ENCODE data around the gene SLMAP. TPM values are rescaled to one million over a fixed set of nuclear protein-coding genes. Genes with fewer than 3 reads are reported as not detected.

The SLMAP gene
- total RNA-seq, 1 experiment from 2014 or later = 79.5 TPM

DNA sequence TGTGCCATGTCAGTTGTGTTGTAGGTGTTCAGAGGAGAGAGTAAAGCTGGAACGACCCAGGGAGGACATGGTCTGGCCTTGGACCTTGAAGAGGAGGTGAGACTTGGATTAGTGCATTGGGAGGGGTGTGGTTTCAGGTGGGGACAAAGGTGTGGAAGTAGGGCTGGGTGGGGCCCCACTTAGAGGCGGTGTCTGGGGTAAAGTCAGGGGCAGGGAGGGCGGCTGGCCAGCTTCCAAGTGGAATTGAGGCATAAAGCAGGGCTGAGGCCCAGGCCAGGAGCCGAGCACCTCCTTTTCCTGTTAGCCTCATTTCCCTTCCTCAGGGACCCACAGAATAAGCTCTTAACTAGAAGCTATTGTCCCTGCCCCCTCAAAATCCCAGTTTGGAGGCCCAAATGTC, 215.9 kb downstream of the SLMAP start:
- no peaks in the 10 kb centered on the region for H3K27me3 Mint-ChIP-seq (ENCODE audit: low read depth)
- ChIA-PET CTCF (interaction anchor here (0.6 to 3.2 kb wide), 5 partner anchors 10 to 201 kb away, joined by 3 to 12 read pairs (median 3); no protein-coding TSS in a partner anchor), POLR2A (interaction anchor here (0.6 kb wide), 1 partner anchor 25 kb away, joined by 4 read pairs; no protein-coding TSS in a partner anchor)
- H3K27ac Mint-ChIP-seq = no peak overlapping the region
- no peaks in the 10 kb centered on the region for H3K36me3 Mint-ChIP-seq
- H3K9me3 Mint-ChIP-seq = no peaks in the 10 kb centered on the region
- DNase-seq (ENCODE audit: low spot score) (no peak), ATAC-seq (no peak)
- TF ChIP-seq SP1 (CRISPR knock-in tag; conservative IDR thresholded peaks at IDR 0.05) (no peak), TCF7 (CRISPR knock-in tag; IDR thresholded peaks at IDR 0.05; ENCODE audit: low read depth) (no peak), ATF1 (CRISPR knock-in tag; IDR thresholded peaks at IDR 0.05) (no peak), SOX15 (CRISPR knock-in tag; IDR thresholded peaks at IDR 0.05) (no peak), ZNF263 (CRISPR knock-in tag; IDR thresholded peaks at IDR 0.05; ENCODE audit: low read depth) (no peak), NR3C1 (CRISPR knock-in tag; conservative IDR thresholded peaks at IDR 0.05; ENCODE audit: low read depth) (no peak)
- TF ChIP-seq, protein P1, sequence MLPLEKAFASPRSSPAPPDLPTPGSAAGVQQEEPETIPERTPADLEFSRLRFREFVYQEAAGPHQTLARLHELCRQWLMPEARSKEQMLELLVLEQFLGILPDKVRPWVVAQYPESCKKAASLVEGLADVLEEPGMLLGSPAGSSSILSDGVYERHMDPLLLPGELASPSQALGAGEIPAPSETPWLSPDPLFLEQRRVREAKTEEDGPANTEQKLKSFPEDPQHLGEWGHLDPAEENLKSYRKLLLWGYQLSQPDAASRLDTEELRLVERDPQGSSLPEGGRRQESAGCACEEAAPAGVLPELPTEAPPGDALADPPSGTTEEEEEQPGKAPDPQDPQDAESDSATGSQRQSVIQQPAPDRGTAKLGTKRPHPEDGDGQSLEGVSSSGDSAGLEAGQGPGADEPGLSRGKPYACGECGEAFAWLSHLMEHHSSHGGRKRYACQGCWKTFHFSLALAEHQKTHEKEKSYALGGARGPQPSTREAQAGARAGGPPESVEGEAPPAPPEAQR (CRISPR knock-in tag; IDR thresholded peaks at IDR 0.05) = no peak
- TF ChIP-seq, protein P2, sequence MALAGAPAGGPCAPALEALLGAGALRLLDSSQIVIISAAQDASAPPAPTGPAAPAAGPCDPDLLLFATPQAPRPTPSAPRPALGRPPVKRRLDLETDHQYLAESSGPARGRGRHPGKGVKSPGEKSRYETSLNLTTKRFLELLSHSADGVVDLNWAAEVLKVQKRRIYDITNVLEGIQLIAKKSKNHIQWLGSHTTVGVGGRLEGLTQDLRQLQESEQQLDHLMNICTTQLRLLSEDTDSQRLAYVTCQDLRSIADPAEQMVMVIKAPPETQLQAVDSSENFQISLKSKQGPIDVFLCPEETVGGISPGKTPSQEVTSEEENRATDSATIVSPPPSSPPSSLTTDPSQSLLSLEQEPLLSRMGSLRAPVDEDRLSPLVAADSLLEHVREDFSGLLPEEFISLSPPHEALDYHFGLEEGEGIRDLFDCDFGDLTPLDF (CRISPR knock-in tag; IDR thresholded peaks at IDR 0.05) = no peak
- TF ChIP-seq, protein P3, sequence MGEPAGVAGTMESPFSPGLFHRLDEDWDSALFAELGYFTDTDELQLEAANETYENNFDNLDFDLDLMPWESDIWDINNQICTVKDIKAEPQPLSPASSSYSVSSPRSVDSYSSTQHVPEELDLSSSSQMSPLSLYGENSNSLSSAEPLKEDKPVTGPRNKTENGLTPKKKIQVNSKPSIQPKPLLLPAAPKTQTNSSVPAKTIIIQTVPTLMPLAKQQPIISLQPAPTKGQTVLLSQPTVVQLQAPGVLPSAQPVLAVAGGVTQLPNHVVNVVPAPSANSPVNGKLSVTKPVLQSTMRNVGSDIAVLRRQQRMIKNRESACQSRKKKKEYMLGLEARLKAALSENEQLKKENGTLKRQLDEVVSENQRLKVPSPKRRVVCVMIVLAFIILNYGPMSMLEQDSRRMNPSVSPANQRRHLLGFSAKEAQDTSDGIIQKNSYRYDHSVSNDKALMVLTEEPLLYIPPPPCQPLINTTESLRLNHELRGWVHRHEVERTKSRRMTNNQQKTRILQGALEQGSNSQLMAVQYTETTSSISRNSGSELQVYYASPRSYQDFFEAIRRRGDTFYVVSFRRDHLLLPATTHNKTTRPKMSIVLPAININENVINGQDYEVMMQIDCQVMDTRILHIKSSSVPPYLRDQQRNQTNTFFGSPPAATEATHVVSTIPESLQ (CRISPR knock-in tag; IDR thresholded peaks at IDR 0.05) = no peak
- TF ChIP-seq, protein P4, sequence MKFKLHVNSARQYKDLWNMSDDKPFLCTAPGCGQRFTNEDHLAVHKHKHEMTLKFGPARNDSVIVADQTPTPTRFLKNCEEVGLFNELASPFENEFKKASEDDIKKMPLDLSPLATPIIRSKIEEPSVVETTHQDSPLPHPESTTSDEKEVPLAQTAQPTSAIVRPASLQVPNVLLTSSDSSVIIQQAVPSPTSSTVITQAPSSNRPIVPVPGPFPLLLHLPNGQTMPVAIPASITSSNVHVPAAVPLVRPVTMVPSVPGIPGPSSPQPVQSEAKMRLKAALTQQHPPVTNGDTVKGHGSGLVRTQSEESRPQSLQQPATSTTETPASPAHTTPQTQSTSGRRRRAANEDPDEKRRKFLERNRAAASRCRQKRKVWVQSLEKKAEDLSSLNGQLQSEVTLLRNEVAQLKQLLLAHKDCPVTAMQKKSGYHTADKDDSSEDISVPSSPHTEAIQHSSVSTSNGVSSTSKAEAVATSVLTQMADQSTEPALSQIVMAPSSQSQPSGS (CRISPR knock-in tag; IDR thresholded peaks at IDR 0.05; ENCODE audit: borderline replicate concordance, low read depth) = no peak
- TF ChIP-seq, protein P5, sequence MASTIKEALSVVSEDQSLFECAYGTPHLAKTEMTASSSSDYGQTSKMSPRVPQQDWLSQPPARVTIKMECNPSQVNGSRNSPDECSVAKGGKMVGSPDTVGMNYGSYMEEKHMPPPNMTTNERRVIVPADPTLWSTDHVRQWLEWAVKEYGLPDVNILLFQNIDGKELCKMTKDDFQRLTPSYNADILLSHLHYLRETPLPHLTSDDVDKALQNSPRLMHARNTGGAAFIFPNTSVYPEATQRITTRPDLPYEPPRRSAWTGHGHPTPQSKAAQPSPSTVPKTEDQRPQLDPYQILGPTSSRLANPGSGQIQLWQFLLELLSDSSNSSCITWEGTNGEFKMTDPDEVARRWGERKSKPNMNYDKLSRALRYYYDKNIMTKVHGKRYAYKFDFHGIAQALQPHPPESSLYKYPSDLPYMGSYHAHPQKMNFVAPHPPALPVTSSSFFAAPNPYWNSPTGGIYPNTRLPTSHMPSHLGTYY (CRISPR knock-in tag; IDR thresholded peaks at IDR 0.05) = no peak
- peaks cover 27% of the 10 kb centered on the region for H3K4me1 Mint-ChIP-seq
- H3K4me3 Mint-ChIP-seq = no peak overlapping the region

DNA sequence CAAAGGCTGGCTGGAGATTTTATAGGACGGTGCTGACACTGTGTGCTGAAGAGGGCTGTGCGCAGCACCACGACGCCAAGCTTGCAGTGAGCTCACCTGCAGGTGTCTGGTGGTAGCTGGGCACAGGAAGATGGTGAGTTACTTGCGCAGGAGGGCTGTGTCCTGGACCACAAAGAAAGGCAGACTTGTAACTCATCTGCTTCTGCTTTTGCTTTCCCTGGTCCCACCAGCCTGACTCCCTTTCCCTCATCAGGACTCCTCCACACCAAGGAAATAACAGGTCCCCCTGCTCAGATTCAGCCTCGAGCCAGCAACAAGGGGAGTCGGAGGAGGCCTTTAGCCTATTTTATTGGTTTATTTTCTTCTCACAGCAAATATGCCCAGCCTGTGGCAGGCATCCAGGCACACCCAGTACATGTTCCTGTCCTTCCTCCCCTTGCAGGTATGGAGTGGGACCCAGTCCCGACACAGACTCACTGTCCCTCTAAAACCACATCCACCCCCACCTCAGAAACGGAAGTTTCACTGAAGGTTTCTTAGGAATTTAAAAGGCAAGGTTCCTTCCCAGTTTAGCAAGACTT, 216.5 kb downstream of the SLMAP start:
- H3K27me3 Mint-ChIP-seq (ENCODE audit: low read depth) = no peaks in the 10 kb centered on the region
- no peaks in the 10 kb centered on the region for H3K36me3 Mint-ChIP-seq
- peaks cover 27% of the 10 kb centered on the region for H3K4me1 Mint-ChIP-seq
- ATAC-seq (no peak), DNase-seq (ENCODE audit: low spot score) (no peak)
- CTCF ChIA-PET = interaction anchor here (1.0 to 3.2 kb wide), 4 partner anchors 10 to 200 kb away, joined by 3 to 12 read pairs (median 4); no protein-coding TSS in a partner anchor
- TF ChIP-seq SP1 (CRISPR knock-in tag; conservative IDR thresholded peaks at IDR 0.05) = no peak
- TF ChIP-seq, protein P4 (CRISPR knock-in tag; IDR thresholded peaks at IDR 0.05; ENCODE audit: borderline replicate concordance, low read depth) = no peak
- no peak for TF ChIP-seq TCF7 (CRISPR knock-in tag; IDR thresholded peaks at IDR 0.05; ENCODE audit: low read depth)
- TF ChIP-seq ZBTB21 (CRISPR knock-in tag; IDR thresholded peaks at IDR 0.05; ENCODE audit: borderline replicate concordance) = no peak
- TF ChIP-seq PRRX2 (CRISPR knock-in tag; IDR thresholded peaks at IDR 0.05) = no peak
- no peak for TF ChIP-seq NFE2L1 (CRISPR knock-in tag; IDR thresholded peaks at IDR 0.05)
- TF ChIP-seq ATF1 (CRISPR knock-in tag; IDR thresholded peaks at IDR 0.05) = no peak
- no peak for TF ChIP-seq JUN (CRISPR knock-in tag; IDR thresholded peaks at IDR 0.05)
- TF ChIP-seq, protein P5 (CRISPR knock-in tag; IDR thresholded peaks at IDR 0.05) = no peak
- TF ChIP-seq, protein P6, sequence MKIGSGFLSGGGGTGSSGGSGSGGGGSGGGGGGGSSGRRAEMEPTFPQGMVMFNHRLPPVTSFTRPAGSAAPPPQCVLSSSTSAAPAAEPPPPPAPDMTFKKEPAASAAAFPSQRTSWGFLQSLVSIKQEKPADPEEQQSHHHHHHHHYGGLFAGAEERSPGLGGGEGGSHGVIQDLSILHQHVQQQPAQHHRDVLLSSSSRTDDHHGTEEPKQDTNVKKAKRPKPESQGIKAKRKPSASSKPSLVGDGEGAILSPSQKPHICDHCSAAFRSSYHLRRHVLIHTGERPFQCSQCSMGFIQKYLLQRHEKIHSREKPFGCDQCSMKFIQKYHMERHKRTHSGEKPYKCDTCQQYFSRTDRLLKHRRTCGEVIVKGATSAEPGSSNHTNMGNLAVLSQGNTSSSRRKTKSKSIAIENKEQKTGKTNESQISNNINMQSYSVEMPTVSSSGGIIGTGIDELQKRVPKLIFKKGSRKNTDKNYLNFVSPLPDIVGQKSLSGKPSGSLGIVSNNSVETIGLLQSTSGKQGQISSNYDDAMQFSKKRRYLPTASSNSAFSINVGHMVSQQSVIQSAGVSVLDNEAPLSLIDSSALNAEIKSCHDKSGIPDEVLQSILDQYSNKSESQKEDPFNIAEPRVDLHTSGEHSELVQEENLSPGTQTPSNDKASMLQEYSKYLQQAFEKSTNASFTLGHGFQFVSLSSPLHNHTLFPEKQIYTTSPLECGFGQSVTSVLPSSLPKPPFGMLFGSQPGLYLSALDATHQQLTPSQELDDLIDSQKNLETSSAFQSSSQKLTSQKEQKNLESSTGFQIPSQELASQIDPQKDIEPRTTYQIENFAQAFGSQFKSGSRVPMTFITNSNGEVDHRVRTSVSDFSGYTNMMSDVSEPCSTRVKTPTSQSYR (CRISPR knock-in tag; IDR thresholded peaks at IDR 0.05) = no peak
- TF ChIP-seq SMAD4 (CRISPR knock-in tag; IDR thresholded peaks at IDR 0.05) = no peak
- H3K27ac Mint-ChIP-seq = peak overlapping the region; percentile 69; the same call in 1 of the 2 replicates
- H3K9me3 Mint-ChIP-seq = no peaks in the 10 kb centered on the region
- POLR2A ChIA-PET = no interaction called here
- H3K4me3 Mint-ChIP-seq = no peak overlapping the region

All from WTC11 (cell line).